HepG2 (cell line): ENCODE data around the gene TANGO6. TPM values are rescaled to one million over a fixed set of nuclear protein-coding genes. Genes with fewer than 3 reads are reported as not detected.

Experiments
- ATAC-seq: fragments of 200-7000 bp; cut with Tn5 transposase; 3 replicates; pipeline ENCODE4 v1.9.1; 2020; ENCODE audit warnings: mild to moderate bottlenecking, moderate library complexity
- BruUV-seq: library from RNA; stranded (reverse); fragments of 400-500 nt; replicated peaks from 2 replicates; lab custom pipeline; 2021; lab: Mats Ljungman, UMichigan
- CTCF ChIA-PET: fragments of 300-600 bp; formaldehyde crosslinking; extraction: SDS; loops from one replicate; lab custom pipeline; 2021; ENCODE audit warnings: low total read pairs, inconsistent platforms, low intra/inter-chr PET ratio; lab: Yijun Ruan, JAX
- POLR2A ChIA-PET: fragments of 350-600 bp; sonication (Branson Sonifier 250); formaldehyde crosslinking; loops from one replicate; lab custom pipeline; 2020; ENCODE audit warnings: antibody characterized with exemption, inconsistent platforms; lab: Yijun Ruan, JAX
- DNase-seq: peaks from one replicate; pipeline ENCODE4 v3.0.0-alpha.2; 2015; ENCODE audit warnings: low spot score
- FAIRE-seq: peaks from 3 replicates; lab custom pipeline; 2011; peaks lifted over from hg19 to GRCh38; lab: Jason Lieb, UNC
- H2AFZ ChIP-seq: one replicate; pipeline ENCODE4 v1.6.1; 2011; ENCODE audit warnings: low read length, inconsistent platforms
- H3K27ac ChIP-seq: fragments of 300-600 bp; 3 replicates; pipeline ENCODE4 v1.8.0; 2011; ENCODE audit warnings: mixed run types, mild to moderate bottlenecking, mixed read lengths, low read length, inconsistent platforms; ENCODE audit not compliant: insufficient read depth; ENCODE audit errors: extremely low read length
- H3K27me3 ChIP-seq, 2 experiments: fragments of 200-600 bp in 1 of 2; 2 replicates in 1 of 2; 3 replicates in 1 of 2; pipeline versions ENCODE4 v1.6.0 to v1.8.0; 2011; ENCODE audit warnings: low read length in 2 of 2, mild to moderate bottlenecking in 2 of 2, moderate library complexity in 2 of 2, inconsistent platforms in 1 of 2; ENCODE audit not compliant: insufficient read depth in 2 of 2, control insufficient read depth in 1 of 2
- H3K36me3 ChIP-seq, 2 experiments: fragments of 200-600 bp in 1 of 2; replicated peaks in 1 of 2; 2 replicates in 1 of 2; 3 replicates in 1 of 2; pipeline versions ENCODE4 v1.5.1 to v1.8.0; 2011; ENCODE audit warnings: low read length in 2 of 2, inconsistent platforms in 1 of 2; ENCODE audit not compliant: insufficient read depth in 2 of 2, control insufficient read depth in 1 of 2
- H3K4me1 ChIP-seq: 2 replicates; pipeline ENCODE4 v1.5.1; 2012; ENCODE audit warnings: low read length, inconsistent platforms; ENCODE audit not compliant: insufficient read depth
- H3K4me2 ChIP-seq: 2 replicates; pipeline ENCODE4 v1.6.0; 2011; ENCODE audit warnings: low read depth, low read length, inconsistent platforms
- H3K4me3 ChIP-seq, 3 experiments: fragments of 200-600 bp in 1 of 3; sonication (generic), shearing (Covaris generic) in 1 of 3; replicated peaks in 1 of 3; 2 replicates each; pipeline ENCODE4 v1.5.1; 2011 to 2016; ENCODE audit warnings: low read length in 3 of 3, inconsistent platforms in 2 of 3, low read depth in 2 of 3, mild to moderate bottlenecking in 2 of 3, control low read depth in 1 of 3, mixed read lengths in 1 of 3; ENCODE audit not compliant: insufficient read depth in 1 of 3
- H3K79me2 ChIP-seq: one replicate; pipeline ENCODE4 v1.6.1; 2011; ENCODE audit warnings: low read length, inconsistent platforms; ENCODE audit not compliant: insufficient read depth
- H3K9ac ChIP-seq: 2 replicates; pipeline ENCODE4 v1.6.0; 2011; ENCODE audit warnings: mild to moderate bottlenecking, low read depth, low read length, inconsistent platforms; ENCODE audit not compliant: insufficient read depth
- H3K9me3 ChIP-seq: 2 replicates; pipeline ENCODE4 v1.5.1; 2012; ENCODE audit warnings: mild to moderate bottlenecking, low read length
- H4K20me1 ChIP-seq: 2 replicates; pipeline ENCODE4 v1.6.0; 2011; ENCODE audit warnings: inconsistent platforms, mild to moderate bottlenecking, low read length, moderate library complexity; ENCODE audit not compliant: insufficient read depth
- SOX6 ChIP-seq, 2 experiments: fragments of 450-650 bp in 1 of 2; sonication (generic) in 1 of 2; formaldehyde crosslinking in 1 of 2; IDR thresholded peaks; 2 replicates each; pipeline versions ENCODE4 v1.4.0 to v1.6.1; 2017 to 2020; ENCODE audit warnings: antibody characterized with exemption in 1 of 2, mild to moderate bottlenecking in 1 of 2, missing genetic modification reagents in 1 of 2
- TGIF2 ChIP-seq: IDR thresholded peaks from 2 replicates; pipeline ENCODE4 v1.6.1; 2016; ENCODE audit warnings: control low read depth, missing compliant biosample characterization
- ZNF121 ChIP-seq: sonication (generic); formaldehyde crosslinking; IDR thresholded peaks from 2 replicates; pipeline ENCODE4 v1.5.0; 2020; ENCODE audit warnings: mild to moderate bottlenecking, missing genetic modification reagents
- WGBS: methylation state at CpG from one replicate; pipeline ENCODE4 v1.1.6; 2017; ENCODE audit warnings: low lambda C conversion rate; 5-methylcytosine and 5-hydroxymethylcytosine counted together
- in situ Hi-C: cut with HindIII; loops from 2 replicates; pipeline ENCODE4 v1.10.0; 2017; ENCODE audit warnings: low pct_unique_long_range_greater_than_20kb; ENCODE audit not compliant: extremely low pct_ligation_motif_present
- intact Hi-C: fragments of 100-400 bp; cut with micrococcal nuclease; formaldehyde crosslinking; loops from one replicate; pipeline ENCODE4 v1.10.0; 2022; ENCODE audit not compliant: unreplicated experiment
- polyA plus RNA-seq, 8 experiments: library from polyadenylated mRNA; depleted of rRNA in 3 of 8; stranded (reverse) in 7 of 8; unstranded in 1 of 8; fragments of >200 nt; fragmentation: Illumina TruSeq in 4 of 8; extraction: Trizol in 4 of 8; gene quantifications; 2 replicates each; pipeline versions ENCODE4 v1.2.1 to v1.2.3, GENCODE V29; 2011 to 2016; ENCODE audit warnings: low read depth in 4 of 8, missing spikeins in 1 of 8, mixed read lengths in 1 of 8; ENCODE audit not compliant: insufficient read depth in 1 of 8
- total RNA-seq, 5 experiments: library from RNA; depleted of rRNA; stranded (reverse); fragments of >200 nt; fragmentation: Illumina TruSeq; extraction: Trizol; gene quantifications; 2 replicates each; pipeline ENCODE4 v1.2.3, GENCODE V29; 2016; ENCODE audit warnings: low read depth in 1 of 5

Gene TANGO6
- total and polyA plus RNA-seq, 2 of the 13 experiments (the other 11 are each of a cell fraction or from before 2014, with no cell fraction given) = 7.2 to 13.3 TPM

GRCh38 chr16:68981971-68982370 is 138.6 kb downstream of the TANGO6 start:
- no peaks in the 10 kb centered on the region for H3K79me2 ChIP-seq
- no peaks in the 10 kb centered on the region; a peak in 1 of 5 replicates for H3K36me3 ChIP-seq
- no TSS peak for BruUV-seq
- FAIRE-seq = no peak
- no peak for ATAC-seq
- no peaks in the 10 kb centered on the region for H3K9me3 ChIP-seq
- intact Hi-C loops = no loop called here
- no peak overlapping the region for H3K27ac ChIP-seq
- H2AFZ ChIP-seq = no peak overlapping the region
- TF ChIP-seq SOX6 (IDR thresholded peaks at IDR 0.05) = no peak
- no peak for TF ChIP-seq SOX6 (CRISPR knock-in tag; IDR thresholded peaks at IDR 0.05)
- DNase-seq = no peak
- H3K4me2 ChIP-seq = no peak overlapping the region
- H3K9ac ChIP-seq = no peak overlapping the region
- no peaks in the 10 kb centered on the region for H4K20me1 ChIP-seq
- H3K4me3 ChIP-seq = no peak overlapping the region
- CTCF ChIA-PET = no interaction called here
- no peaks in the 10 kb centered on the region for H3K4me1 ChIP-seq
- no peaks in the 10 kb centered on the region for H3K27me3 ChIP-seq
- POLR2A ChIA-PET = no interaction called here
- in situ Hi-C loops = no loop called here
- WGBS = 85% methylated on average over 2 of the region's 2 CpGs

- H3K36me3 ChIP-seq = no peaks in the 10 kb centered on the region
- in situ Hi-C loops (no loop called here), intact Hi-C loops (no loop called here)
- TF ChIP-seq ZNF121 (CRISPR knock-in tag) (peak; percentile 87), TGIF2 (CRISPR knock-in tag) (no peak)
- no peaks in the 10 kb centered on the region for H3K79me2 ChIP-seq
- no peaks in the 10 kb centered on the region for H3K9me3 ChIP-seq
- H3K27me3 ChIP-seq = no peaks in the 10 kb centered on the region
- H3K4me3 ChIP-seq = no peak overlapping the region
- FAIRE-seq = no peak
- 84% methylated on average over 1 of the region's 1 CpG for WGBS
- no peaks in the 10 kb centered on the region for H4K20me1 ChIP-seq
- no peak overlapping the region for H3K27ac ChIP-seq
- H3K9ac ChIP-seq = no peak overlapping the region
- no peaks in the 10 kb centered on the region for H3K4me1 ChIP-seq
- ChIA-PET CTCF (no interaction called here), POLR2A (no interaction called here)
- BruUV-seq = no TSS peak
- no peak for DNase-seq
- ATAC-seq = no peak
- H2AFZ ChIP-seq = no peak overlapping the region
- no peak overlapping the region for H3K4me2 ChIP-seq
Observed at GRCh38 chr16:68984467-68984866, 141.1 kb downstream of the TANGO6 start.
